ENCODE measurements around the gene TSR1.

GRCh38 chr17:2357931-2358434 lies 21.7 kb upstream of the TSR1 start:
- no peak for TF ChIP-seq POLR2A (IDR thresholded peaks at IDR 0.05)
- no peak for TF ChIP-seq CTCF (IDR thresholded peaks at IDR 0.05)

Data from thyroid gland (tissue), 4 donors.